Measurements from ENCODE around the gene ABCA13. TPM values are rescaled to one million over a fixed set of nuclear protein-coding genes. Genes with fewer than 3 reads are reported as not detected.

ABCA13 gene
- total RNA-seq, 1 experiment from 2014 or later = not detected

- Histone ChIP-seq H3K27me3 (ENCODE audit: insufficient read depth, low read length) (no peaks in the 10 kb centered on the region), H2AFZ (ENCODE audit: low read depth, low read length, poor library complexity, severe bottlenecking) (no peak overlapping the region), H3K27ac (ENCODE audit: low read depth, low read length) (no peak overlapping the region), H3K4me2 (ENCODE audit: low read length) (no peak overlapping the region), H3K4me1 (ENCODE audit: control insufficient read depth in 1 of 2, insufficient read depth in 2 of 2, low read length in 2 of 2) (no peaks in the 10 kb centered on the region), H3K36me3 (ENCODE audit: control insufficient read depth in 1 of 2, insufficient read depth in 2 of 2, low read length in 2 of 2) (no peaks in the 10 kb centered on the region), H3K9ac (ENCODE audit: low read length) (no peak overlapping the region), H3K9me3 (ENCODE audit: control insufficient read depth in 1 of 2, insufficient read depth in 1 of 2, low read depth in 1 of 2, low read length in 2 of 2) (no peaks in the 10 kb centered on the region; a peak in 1 of 4 replicates), H3K79me2 (ENCODE audit: insufficient read depth, low read length) (no peaks in the 10 kb centered on the region), H4K20me1 (ENCODE audit: insufficient read depth) (no peaks in the 10 kb centered on the region), H3K9me2 (ENCODE audit: insufficient read depth) (no peaks in the 10 kb centered on the region), H3K4me3 (replicated peaks in 1 of 2; ENCODE audit: low read depth in 1 of 2, low read length in 2 of 2) (no peak overlapping the region)
- intact Hi-C loops (cut with micrococcal nuclease) = no loop called here
- no TSS peak for BruUV-seq (replicated peaks)
- ChIA-PET POLR2A (no interaction called here), CTCF (no interaction called here), RAD21 (ENCODE audit: low non-redundant PET in 1 of 2, low total read pairs in 2 of 2, uncharacterized antibody in 2 of 2, unreplicated experiment in 2 of 2) (no interaction called here)
- DNase-seq (ENCODE audit: low read depth, low spot score) (no peak), ATAC-seq (no peak)
- TF ChIP-seq SP1 (IDR thresholded peaks at IDR 0.05; ENCODE audit: low read depth) (no peak), POLR2AphosphoS5 (IDR thresholded peaks at IDR 0.05; ENCODE audit: low read depth, low read length) (no peak), TCF7L2 (IDR thresholded peaks at IDR 0.05; ENCODE audit: borderline replicate concordance, extremely low read depth, insufficient read depth, insufficient read length) (no peak), CBX3 (IDR thresholded peaks at IDR 0.05; ENCODE audit: low read depth) (no peak), ZFX (IDR thresholded peaks at IDR 0.05) (no peak), SRF (IDR thresholded peaks at IDR 0.05; ENCODE audit: low read depth) (no peak), EZH2phosphoT487 (IDR thresholded peaks at IDR 0.05; ENCODE audit: borderline replicate concordance) (no peak), ZNF274 (IDR thresholded peaks at IDR 0.05; ENCODE audit: low read depth, low read length) (no peak), EGR1 (IDR thresholded peaks at IDR 0.05; ENCODE audit: low read depth) (no peak)
- TF ChIP-seq, protein P1, sequence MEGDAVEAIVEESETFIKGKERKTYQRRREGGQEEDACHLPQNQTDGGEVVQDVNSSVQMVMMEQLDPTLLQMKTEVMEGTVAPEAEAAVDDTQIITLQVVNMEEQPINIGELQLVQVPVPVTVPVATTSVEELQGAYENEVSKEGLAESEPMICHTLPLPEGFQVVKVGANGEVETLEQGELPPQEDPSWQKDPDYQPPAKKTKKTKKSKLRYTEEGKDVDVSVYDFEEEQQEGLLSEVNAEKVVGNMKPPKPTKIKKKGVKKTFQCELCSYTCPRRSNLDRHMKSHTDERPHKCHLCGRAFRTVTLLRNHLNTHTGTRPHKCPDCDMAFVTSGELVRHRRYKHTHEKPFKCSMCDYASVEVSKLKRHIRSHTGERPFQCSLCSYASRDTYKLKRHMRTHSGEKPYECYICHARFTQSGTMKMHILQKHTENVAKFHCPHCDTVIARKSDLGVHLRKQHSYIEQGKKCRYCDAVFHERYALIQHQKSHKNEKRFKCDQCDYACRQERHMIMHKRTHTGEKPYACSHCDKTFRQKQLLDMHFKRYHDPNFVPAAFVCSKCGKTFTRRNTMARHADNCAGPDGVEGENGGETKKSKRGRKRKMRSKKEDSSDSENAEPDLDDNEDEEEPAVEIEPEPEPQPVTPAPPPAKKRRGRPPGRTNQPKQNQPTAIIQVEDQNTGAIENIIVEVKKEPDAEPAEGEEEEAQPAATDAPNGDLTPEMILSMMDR (IDR thresholded peaks at IDR 0.05 in 2 of 3, conservative IDR thresholded peaks at IDR 0.05 in 1 of 3; ENCODE audit: borderline replicate concordance in 1 of 3, insufficient read depth in 1 of 3, low read depth in 2 of 3, low read length in 2 of 3) = no peak
- TF ChIP-seq, protein P2, sequence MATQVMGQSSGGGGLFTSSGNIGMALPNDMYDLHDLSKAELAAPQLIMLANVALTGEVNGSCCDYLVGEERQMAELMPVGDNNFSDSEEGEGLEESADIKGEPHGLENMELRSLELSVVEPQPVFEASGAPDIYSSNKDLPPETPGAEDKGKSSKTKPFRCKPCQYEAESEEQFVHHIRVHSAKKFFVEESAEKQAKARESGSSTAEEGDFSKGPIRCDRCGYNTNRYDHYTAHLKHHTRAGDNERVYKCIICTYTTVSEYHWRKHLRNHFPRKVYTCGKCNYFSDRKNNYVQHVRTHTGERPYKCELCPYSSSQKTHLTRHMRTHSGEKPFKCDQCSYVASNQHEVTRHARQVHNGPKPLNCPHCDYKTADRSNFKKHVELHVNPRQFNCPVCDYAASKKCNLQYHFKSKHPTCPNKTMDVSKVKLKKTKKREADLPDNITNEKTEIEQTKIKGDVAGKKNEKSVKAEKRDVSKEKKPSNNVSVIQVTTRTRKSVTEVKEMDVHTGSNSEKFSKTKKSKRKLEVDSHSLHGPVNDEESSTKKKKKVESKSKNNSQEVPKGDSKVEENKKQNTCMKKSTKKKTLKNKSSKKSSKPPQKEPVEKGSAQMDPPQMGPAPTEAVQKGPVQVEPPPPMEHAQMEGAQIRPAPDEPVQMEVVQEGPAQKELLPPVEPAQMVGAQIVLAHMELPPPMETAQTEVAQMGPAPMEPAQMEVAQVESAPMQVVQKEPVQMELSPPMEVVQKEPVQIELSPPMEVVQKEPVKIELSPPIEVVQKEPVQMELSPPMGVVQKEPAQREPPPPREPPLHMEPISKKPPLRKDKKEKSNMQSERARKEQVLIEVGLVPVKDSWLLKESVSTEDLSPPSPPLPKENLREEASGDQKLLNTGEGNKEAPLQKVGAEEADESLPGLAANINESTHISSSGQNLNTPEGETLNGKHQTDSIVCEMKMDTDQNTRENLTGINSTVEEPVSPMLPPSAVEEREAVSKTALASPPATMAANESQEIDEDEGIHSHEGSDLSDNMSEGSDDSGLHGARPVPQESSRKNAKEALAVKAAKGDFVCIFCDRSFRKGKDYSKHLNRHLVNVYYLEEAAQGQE (IDR thresholded peaks at IDR 0.05; ENCODE audit: low read depth) = no peak
Observed at GRCh38 chr7:48188776-48189520, 17.7 kb downstream of the ABCA13 start.
